AG09309 (cell line): Measurements from ENCODE around the gene CD22.

Source experiments
- DNase-seq: peaks from one replicate; pipeline ENCODE4 v3.0.0-alpha.2; 2010; ENCODE audit warnings: low read depth
- H3K4me3 ChIP-seq: 2 replicates; pipeline ENCODE4 v1.5.1; 2011; ENCODE audit warnings: mild to moderate bottlenecking, low read depth, low read length, moderate library complexity; ENCODE audit not compliant: control insufficient read depth
- TF ChIP-seq, protein P1 (sequence below): IDR thresholded peaks from 2 replicates; pipeline ENCODE4 v1.5.1; 2011; ENCODE audit warnings: mild to moderate bottlenecking, low read depth, low read length, inconsistent platforms; ENCODE audit not compliant: insufficient read depth, control insufficient read depth; ENCODE audit errors: missing control alignments

Gene CD22

DNA sequence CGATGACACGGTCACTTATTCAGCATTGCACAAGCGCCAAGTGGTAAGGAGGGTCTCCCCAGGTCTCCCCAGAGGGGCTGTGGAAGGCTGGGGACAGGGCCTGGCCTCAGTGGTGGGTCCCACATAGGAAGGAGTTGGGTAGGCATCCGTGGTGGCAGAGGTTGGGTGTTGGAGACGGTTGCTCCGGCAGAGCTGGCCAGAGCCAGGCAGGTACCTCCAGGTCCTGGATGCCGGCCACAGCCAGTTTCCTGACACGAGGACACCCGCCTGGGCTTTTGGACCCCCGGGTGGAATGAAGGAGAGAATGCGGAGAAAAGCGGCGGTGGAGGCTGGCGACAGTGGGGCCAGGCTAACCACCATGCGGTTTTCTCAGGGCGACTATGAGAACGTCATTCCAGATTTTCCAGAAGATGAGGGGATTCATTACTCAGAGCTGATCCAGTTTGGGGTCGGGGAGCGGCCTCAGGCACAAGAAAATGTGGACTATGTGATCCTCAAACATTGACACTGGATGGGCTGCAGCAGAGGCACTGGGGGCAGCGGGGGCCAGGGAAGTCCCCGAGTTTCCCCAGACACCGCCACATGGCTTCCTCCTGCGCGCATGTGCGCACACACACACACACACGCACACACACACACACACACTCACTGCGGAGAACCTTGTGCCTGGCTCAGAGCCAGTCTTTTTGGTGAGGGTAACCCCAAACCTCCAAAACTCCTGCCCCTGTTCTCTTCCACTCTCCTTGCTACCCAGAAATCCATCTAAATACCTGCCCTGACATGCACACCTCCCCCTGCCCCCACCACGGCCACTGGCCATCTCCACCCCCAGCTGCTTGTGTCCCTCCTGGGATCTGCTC lies 17.4 kb downstream of the CD22 start:
- TF ChIP-seq, protein P1, sequence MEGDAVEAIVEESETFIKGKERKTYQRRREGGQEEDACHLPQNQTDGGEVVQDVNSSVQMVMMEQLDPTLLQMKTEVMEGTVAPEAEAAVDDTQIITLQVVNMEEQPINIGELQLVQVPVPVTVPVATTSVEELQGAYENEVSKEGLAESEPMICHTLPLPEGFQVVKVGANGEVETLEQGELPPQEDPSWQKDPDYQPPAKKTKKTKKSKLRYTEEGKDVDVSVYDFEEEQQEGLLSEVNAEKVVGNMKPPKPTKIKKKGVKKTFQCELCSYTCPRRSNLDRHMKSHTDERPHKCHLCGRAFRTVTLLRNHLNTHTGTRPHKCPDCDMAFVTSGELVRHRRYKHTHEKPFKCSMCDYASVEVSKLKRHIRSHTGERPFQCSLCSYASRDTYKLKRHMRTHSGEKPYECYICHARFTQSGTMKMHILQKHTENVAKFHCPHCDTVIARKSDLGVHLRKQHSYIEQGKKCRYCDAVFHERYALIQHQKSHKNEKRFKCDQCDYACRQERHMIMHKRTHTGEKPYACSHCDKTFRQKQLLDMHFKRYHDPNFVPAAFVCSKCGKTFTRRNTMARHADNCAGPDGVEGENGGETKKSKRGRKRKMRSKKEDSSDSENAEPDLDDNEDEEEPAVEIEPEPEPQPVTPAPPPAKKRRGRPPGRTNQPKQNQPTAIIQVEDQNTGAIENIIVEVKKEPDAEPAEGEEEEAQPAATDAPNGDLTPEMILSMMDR: no peak
- no peak overlapping the region for H3K4me3 ChIP-seq
- no peak for DNase-seq

DNA sequence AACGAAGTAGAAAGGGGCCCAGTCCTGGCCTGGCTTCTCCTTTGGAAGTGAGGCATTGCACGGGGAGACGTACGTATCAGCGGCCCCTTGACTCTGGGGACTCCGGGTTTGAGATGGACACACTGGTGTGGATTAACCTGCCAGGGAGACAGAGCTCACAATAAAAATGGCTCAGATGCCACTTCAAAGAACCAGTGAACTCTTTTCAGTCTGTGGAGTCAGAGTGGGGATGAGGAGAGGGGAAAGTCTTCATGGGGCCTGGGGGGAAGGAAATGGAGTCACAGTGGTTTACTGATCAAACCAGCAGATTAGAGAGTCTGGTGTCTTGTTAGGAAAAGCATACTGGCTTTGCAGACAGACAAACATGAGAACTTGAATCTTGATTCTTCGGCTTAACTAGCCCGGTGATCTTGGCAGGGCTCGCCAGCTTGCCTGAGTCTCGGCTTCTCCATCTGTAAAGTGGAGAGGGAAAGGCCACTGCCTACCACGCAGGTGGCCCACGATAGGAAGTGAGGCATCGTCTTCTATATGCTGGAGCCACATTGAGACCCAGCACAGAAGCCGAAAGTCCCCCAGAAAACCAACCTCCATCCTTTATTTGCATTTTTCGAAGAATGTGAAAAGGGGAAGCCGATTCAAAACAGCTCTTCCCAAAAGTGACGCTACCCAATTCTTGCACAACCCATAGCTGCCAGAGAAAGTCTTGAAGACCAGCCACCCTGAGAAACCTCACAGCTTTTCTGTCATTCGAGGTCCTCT lies 18.4 kb downstream of the CD22 start, which contains the start of gene FFAR1:
FFAR1 (plus strand) TSS at position 732 of the 759 bp plus-strand sequence. CDS start 3,650 bp downstream, outside the sequence.
- no peak within 1 kb of the TSS for H3K4me3 ChIP-seq
- no peak for DNase-seq
- TF ChIP-seq, protein P1: no peak

DNA sequence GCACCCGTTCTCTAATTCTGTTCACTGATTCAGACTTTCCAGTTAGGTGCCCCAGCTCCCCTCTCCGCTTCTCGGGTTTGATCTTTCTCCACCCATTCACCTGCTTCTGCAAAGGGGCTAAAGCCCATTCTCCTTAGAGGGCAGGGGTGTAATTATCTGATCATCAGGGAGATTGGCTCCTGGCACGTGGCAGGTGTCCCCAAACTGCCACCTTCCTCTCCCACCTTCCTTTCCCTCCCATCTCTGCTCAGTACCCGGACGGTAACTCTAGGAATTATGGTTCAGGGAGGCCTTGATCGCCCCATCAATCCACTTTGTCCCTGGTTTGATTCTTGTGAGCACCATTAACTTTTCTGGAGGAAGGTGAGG lies 18.9 kb downstream of the CD22 start:
- TF ChIP-seq, protein P1: no peak
- DNase-seq: no peak
- no peak overlapping the region for H3K4me3 ChIP-seq

DNA sequence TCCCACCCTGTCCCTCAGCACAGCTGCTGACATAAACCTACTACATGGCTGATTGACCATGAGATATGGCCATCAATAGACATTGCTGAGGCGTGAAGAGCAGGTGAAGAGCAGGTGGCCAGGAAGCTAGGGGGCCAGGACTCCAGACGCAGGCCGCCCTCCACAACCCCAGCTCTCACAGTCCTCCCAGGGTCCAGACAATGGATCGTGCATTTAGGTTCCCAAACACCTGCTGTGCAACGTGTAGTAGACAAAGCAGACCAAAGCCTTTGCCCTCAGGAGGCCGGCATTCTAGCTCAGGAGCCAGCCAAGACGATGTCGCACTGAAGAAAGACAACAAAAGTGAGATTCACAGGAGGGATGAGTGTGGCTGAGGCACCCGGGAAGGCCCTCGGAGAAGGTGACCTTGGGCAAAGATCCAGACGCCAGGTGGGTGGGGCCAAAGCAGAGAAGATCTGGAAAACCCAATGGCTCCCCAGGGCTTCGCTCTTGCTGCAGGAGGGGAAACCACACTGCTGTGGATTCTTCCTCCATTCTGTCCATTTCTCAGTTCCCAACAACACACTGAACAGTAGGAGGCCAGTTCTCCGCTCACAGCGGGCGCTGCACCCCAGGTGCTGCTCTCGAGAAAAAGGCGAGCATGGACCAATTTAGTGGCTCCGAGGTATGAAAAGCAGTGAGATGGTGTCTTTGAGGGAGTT lies 20.1 kb downstream of the CD22 start:
- DNase-seq: no peak

DNA sequence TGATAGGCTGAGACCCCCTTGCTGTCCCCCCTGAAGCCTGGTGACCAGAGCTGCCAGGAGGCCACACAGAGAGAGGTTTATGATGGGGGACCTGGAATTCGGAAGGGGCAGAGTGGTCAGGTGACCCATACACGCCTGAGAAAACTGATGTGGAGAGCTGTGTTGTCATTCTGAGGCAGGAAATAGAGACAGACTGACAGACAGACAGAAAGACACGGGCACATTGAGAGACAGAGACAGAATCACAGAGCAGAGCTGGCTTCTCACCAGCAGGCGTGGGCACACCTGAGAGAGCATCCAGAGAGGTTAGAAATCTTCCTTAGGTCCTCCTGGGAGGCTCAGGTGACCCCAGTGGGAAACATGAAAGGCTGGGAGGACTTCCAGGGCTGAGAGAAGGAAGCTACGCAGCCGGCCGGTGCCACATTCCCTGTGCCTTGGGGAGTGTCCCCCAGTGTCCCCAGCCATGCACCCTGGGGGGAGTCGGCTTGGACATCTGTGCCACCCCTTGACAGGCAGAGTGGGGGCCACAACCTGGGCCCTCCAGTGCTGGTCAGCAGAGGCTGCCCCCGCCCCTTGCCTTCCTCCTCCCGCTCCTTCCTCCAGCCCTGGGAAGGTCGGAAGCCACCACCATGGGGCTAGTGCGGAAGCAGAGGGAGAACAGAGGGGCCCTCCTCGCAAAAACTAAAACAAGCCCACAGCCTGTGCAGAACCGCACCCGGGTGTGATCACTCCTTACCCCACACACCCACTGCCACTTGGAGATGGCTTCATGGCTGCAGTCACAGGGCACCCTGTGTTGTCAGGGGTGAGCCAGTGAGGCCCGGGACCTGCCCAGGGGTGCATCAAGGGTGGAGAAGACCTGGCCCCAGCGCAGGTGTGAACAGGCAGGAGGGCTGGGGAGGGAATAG lies 20.9 kb downstream of the CD22 start:
- DNase-seq: no peak
- TF ChIP-seq, protein P1: no peak
- no peak overlapping the region for H3K4me3 ChIP-seq

More for the DNA sequence above, 20.1 kb downstream of the CD22 start:
- TF ChIP-seq, protein P1: no peak
- no peak overlapping the region for H3K4me3 ChIP-seq

DNA sequence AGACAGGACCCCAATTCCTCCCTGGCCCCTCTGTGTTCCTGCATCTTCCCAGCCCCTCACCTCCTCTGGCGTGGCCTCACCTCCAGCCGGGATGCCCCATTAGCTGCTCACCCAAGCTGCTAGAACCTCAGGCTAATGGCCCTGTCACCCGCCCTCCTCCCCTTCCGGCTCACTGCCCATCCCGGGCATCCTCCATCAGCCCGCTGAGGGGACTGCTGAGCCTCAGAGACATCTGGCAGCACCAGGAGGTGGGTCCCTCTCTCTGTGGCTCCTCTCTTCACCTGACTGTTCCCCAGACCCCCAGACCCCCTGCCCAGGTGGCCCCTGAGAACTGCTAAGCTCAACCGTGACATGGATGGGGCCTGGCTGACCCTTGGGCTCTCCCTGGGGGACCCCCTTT lies 21.6 kb downstream of the CD22 start:
- no peak for DNase-seq
- TF ChIP-seq, protein P1: no peak
- no peak overlapping the region for H3K4me3 ChIP-seq
